Endometrium (tissue), 2 donors: ENCODE data around the gene GFI1.
"Not testable (repeated sequence)": the region's sequence is repeated elsewhere in the genome, so short reads cannot be mapped to it uniquely, and the experiment has no call there.

Experiments used
- FAIRE-seq: peaks from 2 replicates; lab custom pipeline; 2012; peaks lifted over from hg19 to GRCh38; lab: Jason Lieb, UNC
- donor health status: control.
- donor health status: control.

Gene GFI1

GRCh38 chr1:92486251-92487077 lies at the start of gene GFI1:
Gene GFI1 (minus strand): TSS chr1:92486925. CDS start chr1:92483487, 3,438 bp downstream.
- no peak for FAIRE-seq

- not testable (repeated sequence) for FAIRE-seq
These were observed 45.6 kb upstream of the GFI1 start for GRCh38 chr1:92532371-92532770.

GRCh38 chr1:92531939-92532338 lies 45.2 kb upstream of the GFI1 start:
- FAIRE-seq: not testable (repeated sequence)

- FAIRE-seq: no peak
These were observed 40.9 kb upstream of the GFI1 start for GRCh38 chr1:92527670-92528069.

GRCh38 chr1:92524944-92525590 lies 38.3 kb upstream of the GFI1 start:
- not testable (repeated sequence) for FAIRE-seq

GRCh38 chr1:92519043-92519442 lies 32.3 kb upstream of the GFI1 start:
- FAIRE-seq: no peak

GRCh38 chr1:92516574-92516973 lies 29.8 kb upstream of the GFI1 start:
- FAIRE-seq: no peak

GRCh38 chr1:92515796-92516201 lies 29.1 kb upstream of the GFI1 start:
- no peak for FAIRE-seq

GRCh38 chr1:92511541-92511940 lies 24.8 kb upstream of the GFI1 start:
- FAIRE-seq: no peak

GRCh38 chr1:92509619-92510018 lies 22.9 kb upstream of the GFI1 start:
- FAIRE-seq: no peak

GRCh38 chr1:92505015-92505692 lies 18.4 kb upstream of the GFI1 start:
- FAIRE-seq: no peak

GRCh38 chr1:92504291-92505014 lies 17.7 kb upstream of the GFI1 start:
- no peak for FAIRE-seq

- no peak for FAIRE-seq
These were observed 17.2 kb upstream of the GFI1 start for GRCh38 chr1:92503926-92504285.

- FAIRE-seq: no peak
These were observed 16.6 kb upstream of the GFI1 start for GRCh38 chr1:92503043-92503925.

- FAIRE-seq: no peak
These were observed 15.5 kb upstream of the GFI1 start for GRCh38 chr1:92502247-92502646.

GRCh38 chr1:92500552-92500951 lies 13.8 kb upstream of the GFI1 start:
- FAIRE-seq: no peak

GRCh38 chr1:92495392-92496063 lies 8.8 kb upstream of the GFI1 start:
- FAIRE-seq: no peak

GRCh38 chr1:92494485-92495141 lies 7.9 kb upstream of the GFI1 start:
- FAIRE-seq: no peak

GRCh38 chr1:92493139-92493538 lies 6.4 kb upstream of the GFI1 start:
- FAIRE-seq: no peak

GRCh38 chr1:92488832-92489231 lies 2.1 kb upstream of the GFI1 start:
- FAIRE-seq: no peak
